ENCODE data around the gene MAML3.
A peak's percentile ranks its signal among the peaks of the same experiment; 100 is the strongest.

The MAML3 gene

DNA sequence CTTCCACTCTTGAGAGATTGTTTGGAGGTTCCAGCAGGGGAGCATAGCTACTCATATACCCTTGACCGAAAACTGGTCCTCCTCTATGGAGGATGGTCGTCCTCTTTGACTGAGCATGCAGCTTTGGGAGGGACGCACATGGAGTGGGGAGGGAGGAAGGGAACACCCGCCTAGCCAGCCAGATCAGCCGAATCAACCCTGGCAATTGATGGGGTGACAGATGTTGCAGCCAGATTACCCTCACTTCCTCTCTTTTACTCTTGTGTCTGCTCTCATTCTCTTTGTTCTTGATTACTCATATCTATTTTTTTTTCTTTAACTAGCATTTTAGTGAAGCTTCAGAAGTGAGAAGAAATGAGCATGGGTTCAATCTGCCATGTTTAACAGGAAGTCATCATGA, 468.8 kb downstream of the MAML3 start:
- no peak for DNase-seq (ENCODE audit: low read depth)

DNA sequence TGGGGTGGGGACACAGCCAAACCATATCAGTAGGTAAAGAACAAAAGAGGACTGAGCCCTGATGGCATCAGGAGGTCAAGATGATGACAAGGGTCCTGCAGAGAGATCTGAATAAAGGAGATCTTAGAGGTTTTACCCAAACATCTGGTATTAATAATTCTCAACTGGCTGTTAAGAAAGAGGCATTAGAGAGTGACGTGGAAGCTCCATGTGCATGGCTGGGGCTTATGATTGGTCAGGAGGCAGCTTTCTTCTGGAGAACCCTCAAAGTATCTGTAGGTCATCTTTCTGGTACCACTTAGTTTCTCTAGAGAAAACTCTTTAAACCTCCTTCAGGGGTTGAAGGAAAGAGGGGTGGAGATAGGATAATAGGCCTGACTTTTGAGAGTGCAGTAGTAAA, 469.6 kb downstream of the MAML3 start:
- DNase-seq (ENCODE audit: low read depth) = peak; percentile 34

DNA sequence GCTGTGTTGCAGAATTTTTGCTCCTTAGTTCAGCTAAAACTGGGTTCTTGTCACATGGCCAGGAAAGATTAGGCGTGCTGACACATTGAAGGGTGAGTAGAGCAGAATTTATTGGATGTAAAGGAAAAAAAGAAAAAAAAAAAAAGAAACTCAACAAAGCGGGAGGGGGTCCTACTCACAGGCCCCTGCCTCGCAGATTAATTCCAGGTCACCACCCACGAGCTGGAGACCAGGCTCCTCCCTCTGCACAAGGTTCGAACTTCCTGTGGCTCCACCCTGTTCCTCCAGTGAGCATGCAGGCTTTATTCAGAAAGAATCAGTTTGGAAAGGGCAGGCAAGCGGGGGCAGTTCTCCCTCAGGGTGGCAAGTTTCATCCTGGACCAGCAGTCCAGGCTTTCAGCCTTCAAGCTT, 471.2 kb downstream of the MAML3 start:
- DNase-seq (ENCODE audit: low read depth) = no peak

DNA sequence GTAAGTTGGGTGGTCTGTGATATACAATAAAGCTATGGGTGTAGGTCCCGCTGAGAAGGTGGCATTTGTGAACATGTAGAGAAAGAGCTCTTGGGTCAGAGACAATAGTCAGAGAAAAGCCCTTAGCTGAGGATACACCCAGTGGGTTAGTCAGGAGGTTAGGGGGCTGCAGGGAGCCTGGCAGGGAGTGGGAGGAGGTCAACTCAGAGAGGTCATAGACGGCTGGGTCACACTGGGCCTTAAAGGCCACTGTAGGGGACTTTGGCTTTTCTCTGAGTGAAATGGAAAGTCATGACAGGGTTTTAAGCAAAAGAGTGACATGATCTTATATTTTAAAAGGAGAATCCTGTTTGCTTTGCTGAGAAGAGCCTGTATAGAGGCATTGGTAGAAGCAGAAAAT, 471.7 kb downstream of the MAML3 start:
- DNase-seq (ENCODE audit: low read depth) = no peak

DNA sequence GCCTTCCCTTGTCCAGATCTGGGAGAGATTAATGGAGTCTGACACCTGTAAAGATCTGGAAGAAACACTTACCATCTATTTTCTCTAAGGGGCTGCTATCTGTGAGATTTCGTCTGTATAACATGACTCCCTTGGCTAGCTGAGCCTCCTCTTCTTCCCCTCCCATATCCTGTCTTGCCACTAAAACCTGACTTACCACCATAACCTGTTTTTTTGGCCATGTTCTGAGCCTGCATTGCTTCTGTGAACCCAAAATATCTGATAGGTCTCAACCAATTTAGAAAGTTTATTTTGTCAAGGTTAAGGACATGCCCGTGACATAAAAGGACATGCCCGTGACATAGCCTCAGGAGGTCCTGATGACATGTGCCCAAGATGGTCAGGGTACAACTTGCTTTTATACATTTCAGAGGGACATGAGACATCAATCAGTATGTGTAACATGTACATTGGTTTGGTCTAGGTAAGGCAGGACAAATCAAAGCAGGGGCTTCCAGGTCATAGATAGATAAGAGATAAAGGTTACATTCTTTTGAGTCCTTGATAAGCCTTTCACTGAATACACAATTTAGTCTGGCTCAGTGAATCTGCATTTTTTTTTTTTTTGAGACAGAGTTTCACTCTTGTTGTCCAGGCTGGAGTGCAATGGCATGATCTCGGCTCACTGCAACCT, 476.9 kb downstream of the MAML3 start:
- no peak for DNase-seq (ENCODE audit: low read depth)

DNA sequence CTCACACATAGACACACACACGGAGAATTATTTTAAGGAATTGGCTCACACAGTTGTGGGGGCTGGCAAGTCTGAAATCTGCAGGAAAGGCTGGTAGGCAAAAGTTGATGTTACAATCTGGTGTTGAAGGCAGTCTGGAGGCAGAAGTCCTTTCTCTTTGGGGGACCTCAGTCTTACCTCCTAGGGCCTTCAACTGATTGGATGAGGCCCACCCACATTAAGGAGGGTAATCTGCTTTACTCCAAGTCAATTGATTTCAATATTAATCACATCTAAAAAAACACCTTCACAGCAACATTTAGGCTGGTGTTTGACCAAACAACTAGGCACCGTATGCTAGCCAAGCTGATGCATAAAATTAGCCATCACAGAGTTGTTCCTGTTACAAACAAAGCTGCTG, 477.6 kb downstream of the MAML3 start:
- DNase-seq (ENCODE audit: low read depth) = no peak

DNA sequence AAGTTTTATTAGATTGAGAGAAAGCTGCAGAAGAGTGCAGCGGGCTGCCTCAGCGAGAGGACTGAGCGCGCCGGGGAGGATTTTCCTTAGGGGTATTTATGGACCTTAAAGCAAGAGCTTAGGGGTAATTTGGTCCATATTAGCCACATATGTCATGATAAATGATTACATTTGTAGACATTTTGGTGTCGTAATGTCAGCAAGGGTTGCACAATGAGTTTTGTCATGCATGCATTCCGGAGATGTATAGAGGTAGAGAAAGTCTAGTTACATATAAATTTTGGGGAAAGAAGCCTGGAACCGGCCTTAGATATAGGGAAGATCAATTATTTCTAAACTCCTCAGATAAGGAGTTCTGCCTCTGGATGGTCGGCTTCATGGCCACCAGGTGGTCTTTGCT, 478.3 kb downstream of the MAML3 start:
- no peak for DNase-seq (ENCODE audit: low read depth)

DNA sequence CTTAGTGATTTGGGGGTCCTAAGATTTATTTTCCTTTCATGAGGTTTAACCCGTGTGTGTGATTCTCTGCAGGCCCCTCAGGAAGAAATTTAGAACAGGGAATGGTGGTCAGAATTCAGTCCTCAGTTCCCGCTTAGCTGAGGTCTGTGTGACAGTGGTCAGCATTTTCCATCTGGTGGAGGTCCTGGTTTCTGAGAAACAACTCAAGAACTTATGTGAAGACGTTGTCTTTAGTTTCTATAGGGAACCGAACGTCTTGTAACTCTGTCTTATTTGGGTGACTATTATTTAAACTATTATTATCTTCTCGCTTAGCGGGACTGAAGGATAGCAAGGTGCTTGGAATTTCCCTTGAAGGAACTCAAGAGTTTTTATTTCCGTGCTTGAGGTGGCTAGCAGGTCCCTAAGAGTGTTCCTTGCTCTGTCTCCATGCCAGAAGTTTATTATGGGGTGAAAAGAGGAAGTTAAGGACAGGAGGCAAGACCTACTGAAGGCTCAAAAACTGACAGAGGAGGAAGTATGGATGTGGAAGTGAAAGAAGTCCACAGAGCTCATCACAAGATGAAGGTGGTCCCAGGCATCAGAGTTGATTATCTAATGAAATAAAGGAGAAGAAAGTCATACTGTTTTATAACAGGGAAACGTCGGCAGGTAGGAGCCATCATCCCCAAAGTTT, 479.0 kb downstream of the MAML3 start:
- DNase-seq (ENCODE audit: low read depth) = no peak

DNA sequence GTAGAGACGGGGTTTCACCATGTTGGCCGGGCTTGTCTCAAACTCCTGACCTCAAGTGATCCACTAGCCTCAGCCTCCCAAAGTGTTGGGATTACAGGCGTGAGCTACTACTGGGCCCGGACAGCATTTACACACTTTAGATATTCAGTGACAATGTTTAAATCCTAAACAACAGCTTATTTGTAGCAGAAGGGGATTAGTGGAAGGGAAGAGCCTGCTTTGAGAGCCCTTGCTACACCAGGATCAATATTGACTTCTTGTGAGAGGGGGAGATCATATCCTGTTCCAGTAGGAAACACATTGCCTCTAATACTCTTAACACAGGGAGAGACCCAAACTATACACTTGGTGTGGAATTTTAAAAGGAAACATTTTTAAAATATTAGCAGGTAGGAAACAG, 481.3 kb downstream of the MAML3 start:
- no peak for DNase-seq (ENCODE audit: low read depth)

DNA sequence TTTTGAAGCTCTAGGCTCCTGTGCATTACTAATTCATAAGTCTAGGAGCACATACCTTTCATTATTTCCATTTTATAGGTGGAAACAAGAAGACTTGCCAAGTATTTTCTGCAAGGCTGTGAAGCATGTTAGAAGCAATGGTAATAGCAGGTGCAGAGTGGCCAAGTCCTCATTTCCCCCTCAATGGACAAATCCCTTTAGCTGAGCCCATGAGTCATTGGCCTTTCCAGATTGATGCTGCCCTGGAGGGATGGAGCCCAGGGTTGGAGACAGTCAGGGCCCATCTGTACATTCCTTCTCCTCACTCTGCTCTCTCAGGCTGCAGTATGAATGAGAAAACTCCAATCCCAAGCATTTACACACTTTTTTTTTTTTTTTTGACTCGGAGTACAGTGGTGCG, 481.8 kb downstream of the MAML3 start:
- peak; percentile 37 for DNase-seq (ENCODE audit: low read depth)

DNA sequence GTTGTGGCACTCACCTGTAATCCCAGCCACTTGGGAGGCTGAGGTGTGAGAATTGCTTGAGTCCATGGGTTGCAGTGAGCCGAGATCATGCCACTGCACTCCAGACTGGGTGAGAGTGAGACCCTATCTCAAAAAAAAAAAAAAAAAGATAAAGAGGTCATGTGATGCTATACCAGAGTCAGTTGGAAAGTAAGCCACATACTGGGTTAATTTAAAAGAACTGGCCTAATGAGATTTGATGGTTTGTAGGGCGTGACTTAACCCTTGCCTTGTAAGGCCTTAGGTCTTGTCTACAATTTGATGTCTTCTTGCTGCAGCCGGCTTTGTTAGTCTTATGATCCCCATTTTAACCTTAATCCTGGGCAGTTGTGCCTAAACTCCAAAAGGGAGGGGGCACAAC, 483.2 kb downstream of the MAML3 start:
- DNase-seq (ENCODE audit: low read depth) = no peak

DNA sequence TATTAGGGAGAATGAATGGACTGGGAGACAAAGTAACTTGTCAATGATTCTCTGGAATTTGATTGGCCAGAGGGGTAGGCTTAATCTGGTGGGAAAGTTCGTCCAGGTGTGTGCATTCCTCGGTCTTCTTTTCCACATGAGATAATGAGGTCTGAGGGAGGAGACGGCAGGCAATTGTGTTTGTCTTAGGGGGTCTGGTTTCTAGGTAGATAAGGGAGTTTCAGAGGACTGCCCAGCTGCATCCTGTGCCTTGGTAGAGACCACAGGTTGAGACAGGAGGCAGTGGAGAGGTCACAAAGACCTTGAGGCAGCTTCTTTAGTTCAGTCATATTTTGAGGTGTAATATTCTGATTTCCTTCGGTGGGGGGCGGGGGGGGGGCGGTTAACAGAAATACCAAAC, 484.1 kb downstream of the MAML3 start:
- DNase-seq (ENCODE audit: low read depth) = no peak

DNA sequence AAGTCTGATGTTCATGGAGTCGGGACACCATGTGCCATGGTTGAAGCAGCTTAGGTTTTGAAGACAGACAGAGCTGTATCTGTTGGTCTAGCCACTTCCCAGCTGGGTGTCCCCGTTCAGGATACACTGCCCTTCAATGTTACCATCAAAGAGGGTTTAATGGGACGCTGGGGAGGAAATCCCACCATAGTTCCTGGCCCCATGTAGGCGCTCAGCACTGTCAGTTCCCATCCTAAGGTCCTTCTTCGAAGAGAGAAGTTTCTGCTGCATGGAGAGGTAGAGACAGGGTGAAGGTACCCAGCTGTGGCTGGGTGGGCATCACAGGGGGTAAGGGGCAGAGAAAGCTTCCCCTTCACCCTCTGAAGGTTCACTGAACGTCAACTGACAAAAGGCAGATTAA, 484.6 kb downstream of the MAML3 start:
- no peak for DNase-seq (ENCODE audit: low read depth)

DNA sequence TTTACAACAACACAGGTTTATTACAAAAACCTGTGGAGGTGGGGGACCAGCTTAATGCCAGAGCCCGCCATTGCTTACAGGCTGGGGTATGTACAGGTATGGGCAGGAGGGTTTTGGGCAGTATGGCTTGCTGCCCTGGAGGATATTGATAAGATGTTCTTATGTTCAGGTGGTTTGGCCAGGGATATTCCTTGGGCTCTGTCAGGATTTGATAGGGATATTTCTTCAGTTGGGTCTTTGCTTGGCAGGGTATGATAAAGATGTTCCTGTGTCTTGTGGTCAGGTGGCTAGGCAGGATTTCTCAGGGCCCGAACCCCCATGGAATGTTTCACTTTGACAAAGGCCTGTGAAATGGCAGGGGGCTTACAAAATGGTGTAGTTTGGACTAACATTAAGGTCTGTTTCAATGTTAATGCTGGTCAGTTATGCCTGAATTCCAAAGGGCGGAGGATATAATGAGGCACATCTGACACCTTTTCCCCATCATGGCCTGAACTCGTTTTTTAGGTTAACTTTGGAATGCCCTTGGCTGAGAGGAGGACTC, 485.3 kb downstream of the MAML3 start:
- DNase-seq (ENCODE audit: low read depth) = no peak

DNA sequence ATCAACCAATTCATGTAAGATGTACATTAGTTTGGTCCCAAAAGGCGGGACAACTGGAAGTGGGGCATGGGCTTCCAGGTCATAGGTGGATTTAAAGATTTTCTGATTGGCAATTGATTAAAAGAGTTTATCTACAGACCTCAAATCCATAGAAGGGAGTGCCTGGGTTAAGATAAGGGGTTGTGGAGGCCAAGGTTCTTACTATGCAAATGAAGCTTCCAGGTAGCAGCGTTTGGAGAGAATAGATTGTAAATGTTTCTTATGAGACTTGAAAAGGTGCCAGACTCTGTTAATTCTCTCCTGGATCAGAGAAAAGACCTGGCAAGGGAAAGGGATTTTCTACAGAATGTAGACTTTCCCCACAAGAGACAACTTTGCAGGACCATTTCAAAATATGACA, 485.9 kb downstream of the MAML3 start:
- DNase-seq (ENCODE audit: low read depth) = no peak

Measured in EH (cell line).